ENCODE data around the gene MAEL. TPM values are rescaled to one million over a fixed set of nuclear protein-coding genes. Genes with fewer than 3 reads are reported as not detected.

The MAEL gene
- total RNA-seq (not detected in 2 replicates), polyA plus RNA-seq (0.45 TPM in 1 of 2 replicates, not detected in the other)

GRCh38 chr1:166988974-166989515 is at the start of gene MAEL:
Gene MAEL (plus strand): TSS chr1:166989280. CDS start chr1:166989353, 73 bp downstream.
- DNase-seq (ENCODE audit: low spot score) = no peak
- no peaks in the 10 kb centered on the region for H3K4me1 ChIP-seq (ENCODE audit: insufficient read depth)
- no peaks in the 10 kb centered on the region for H4K20me1 ChIP-seq (ENCODE audit: insufficient read depth, poor library complexity, severe bottlenecking)
- H3K79me2 ChIP-seq = no peaks in the 10 kb centered on the region
- H3K9me2 ChIP-seq (replicated peaks; ENCODE audit: insufficient read depth) = no peaks in the 10 kb centered on the region
- no peak within 1 kb of the TSS for H3K4me3 ChIP-seq
- no peak within 1 kb of the TSS for H3K4me2 ChIP-seq
- TF ChIP-seq EZH2phosphoT487 (IDR thresholded peaks at IDR 0.05; ENCODE audit: low read depth, severe bottlenecking, unreplicated experiment) = no peak
- TF ChIP-seq, protein P1, sequence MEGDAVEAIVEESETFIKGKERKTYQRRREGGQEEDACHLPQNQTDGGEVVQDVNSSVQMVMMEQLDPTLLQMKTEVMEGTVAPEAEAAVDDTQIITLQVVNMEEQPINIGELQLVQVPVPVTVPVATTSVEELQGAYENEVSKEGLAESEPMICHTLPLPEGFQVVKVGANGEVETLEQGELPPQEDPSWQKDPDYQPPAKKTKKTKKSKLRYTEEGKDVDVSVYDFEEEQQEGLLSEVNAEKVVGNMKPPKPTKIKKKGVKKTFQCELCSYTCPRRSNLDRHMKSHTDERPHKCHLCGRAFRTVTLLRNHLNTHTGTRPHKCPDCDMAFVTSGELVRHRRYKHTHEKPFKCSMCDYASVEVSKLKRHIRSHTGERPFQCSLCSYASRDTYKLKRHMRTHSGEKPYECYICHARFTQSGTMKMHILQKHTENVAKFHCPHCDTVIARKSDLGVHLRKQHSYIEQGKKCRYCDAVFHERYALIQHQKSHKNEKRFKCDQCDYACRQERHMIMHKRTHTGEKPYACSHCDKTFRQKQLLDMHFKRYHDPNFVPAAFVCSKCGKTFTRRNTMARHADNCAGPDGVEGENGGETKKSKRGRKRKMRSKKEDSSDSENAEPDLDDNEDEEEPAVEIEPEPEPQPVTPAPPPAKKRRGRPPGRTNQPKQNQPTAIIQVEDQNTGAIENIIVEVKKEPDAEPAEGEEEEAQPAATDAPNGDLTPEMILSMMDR (IDR thresholded peaks at IDR 0.05; ENCODE audit: poor library complexity) = no peak
- no peak for TF ChIP-seq EZH2 (IDR thresholded peaks at IDR 0.05; ENCODE audit: borderline replicate concordance)
- H3K27me3 ChIP-seq = no peaks in the 10 kb centered on the region
- H3K27ac ChIP-seq = no peak within 1 kb of the TSS
- 97% methylated on average over 45 of the region's 45 CpGs for WGBS (ENCODE audit: low lambda C conversion rate, missing lambda C conversion rate)
- no peaks in the 10 kb centered on the region for H3K36me3 ChIP-seq (replicated peaks; ENCODE audit: insufficient read depth, low read depth)
- no peak within 1 kb of the TSS for H2AFZ ChIP-seq
- no peaks in the 10 kb centered on the region for H3K9me3 ChIP-seq (ENCODE audit: low read depth)

DNA sequence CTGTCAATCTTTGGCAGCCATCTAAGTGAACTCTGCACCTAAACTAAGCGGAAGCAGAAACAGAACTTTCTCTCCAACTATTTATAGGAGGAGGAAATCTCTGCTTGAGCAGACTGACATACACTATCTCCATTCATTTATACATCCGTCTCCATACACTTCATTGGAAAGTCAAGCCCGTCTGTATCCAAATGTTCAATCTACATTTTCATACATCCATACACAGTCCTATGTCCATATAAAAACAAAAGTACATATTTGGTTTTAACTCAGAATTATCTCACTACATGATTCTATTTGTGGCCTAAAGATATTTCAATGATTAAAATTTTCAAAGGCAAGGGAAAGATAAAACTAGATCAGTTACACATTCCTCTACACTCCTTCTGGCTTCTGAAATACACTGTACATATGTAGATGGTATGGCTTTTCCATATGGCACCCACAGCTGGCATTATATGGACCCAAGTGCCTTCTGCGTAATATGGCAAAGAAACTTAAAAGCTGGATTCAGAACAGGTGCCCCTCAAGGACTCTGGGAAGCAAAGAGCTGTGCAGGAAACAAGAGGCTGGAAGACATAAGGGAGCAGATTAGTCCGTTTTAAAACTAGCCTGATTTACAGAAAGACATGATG is 49.2 kb upstream of the MAEL start:
- 89% methylated on average over 5 of the region's 5 CpGs for WGBS (ENCODE audit: low lambda C conversion rate, missing lambda C conversion rate)
- Histone ChIP-seq H3K36me3 (replicated peaks; ENCODE audit: insufficient read depth, low read depth) (no peaks in the 10 kb centered on the region), H3K9me2 (replicated peaks; ENCODE audit: insufficient read depth) (no peaks in the 10 kb centered on the region), H3K27me3 (peaks cover 9% of the 10 kb centered on the region), H3K4me3 (no peak overlapping the region), H3K9me3 (ENCODE audit: low read depth) (no peaks in the 10 kb centered on the region), H3K27ac (no peak overlapping the region), H3K79me2 (no peaks in the 10 kb centered on the region), H3K4me1 (ENCODE audit: insufficient read depth) (no peaks in the 10 kb centered on the region), H2AFZ (no peak overlapping the region), H3K4me2 (no peak overlapping the region), H4K20me1 (ENCODE audit: insufficient read depth, poor library complexity, severe bottlenecking) (no peaks in the 10 kb centered on the region)
- DNase-seq (ENCODE audit: low spot score) = no peak
- TF ChIP-seq EZH2 (IDR thresholded peaks at IDR 0.05; ENCODE audit: borderline replicate concordance) = no peak
- no peak for TF ChIP-seq EZH2phosphoT487 (IDR thresholded peaks at IDR 0.05; ENCODE audit: low read depth, severe bottlenecking, unreplicated experiment)
- TF ChIP-seq, protein P1 (IDR thresholded peaks at IDR 0.05; ENCODE audit: poor library complexity) = no peak

DNA sequence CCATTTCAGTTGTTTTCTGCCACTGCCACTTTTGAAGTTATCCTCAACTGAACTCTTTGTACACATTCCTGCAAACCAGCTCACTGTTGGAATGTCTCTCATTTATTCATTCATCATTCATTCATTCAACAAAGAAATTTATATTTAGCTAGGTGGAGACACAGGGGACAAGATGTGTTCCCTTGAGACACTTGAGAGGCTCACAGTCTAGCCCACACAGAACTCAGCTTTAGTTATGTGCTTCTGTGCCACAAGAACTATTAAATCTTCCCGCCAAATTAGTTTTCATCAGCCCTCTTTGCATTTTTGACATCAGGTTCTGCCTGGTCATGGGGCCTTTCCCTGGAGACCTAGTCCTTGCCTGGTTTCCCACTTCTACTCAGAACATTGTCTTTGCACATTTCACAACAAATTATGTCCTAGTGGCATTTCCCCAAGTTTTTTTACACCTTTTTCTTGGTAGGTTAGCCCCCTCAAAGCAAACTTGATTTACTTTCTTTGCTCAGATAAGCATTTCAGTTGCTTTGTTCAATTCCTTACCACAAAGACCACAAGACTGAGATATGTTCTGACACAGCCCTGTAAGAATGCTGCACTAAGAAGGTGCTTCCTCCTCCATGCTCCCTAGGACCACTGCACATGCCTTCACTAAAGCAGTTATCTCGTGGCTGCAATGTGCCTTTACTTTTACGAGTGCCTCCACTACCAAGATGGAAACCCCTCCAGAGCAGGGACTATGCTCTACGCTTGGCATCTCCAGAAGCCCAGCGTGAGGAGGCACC is 44.7 kb upstream of the MAEL start:
- TF ChIP-seq EZH2 (IDR thresholded peaks at IDR 0.05; ENCODE audit: borderline replicate concordance) (no peak), EZH2phosphoT487 (IDR thresholded peaks at IDR 0.05; ENCODE audit: low read depth, severe bottlenecking, unreplicated experiment) (no peak)
- TF ChIP-seq, protein P1 (IDR thresholded peaks at IDR 0.05; ENCODE audit: poor library complexity) = no peak
- DNase-seq (ENCODE audit: low spot score) = no peak
- peaks cover 46% of the 10 kb centered on the region for H3K27me3 ChIP-seq
- H3K4me2 ChIP-seq = no peak overlapping the region
- H3K4me1 ChIP-seq (ENCODE audit: insufficient read depth) = no peaks in the 10 kb centered on the region
- no peak overlapping the region for H3K4me3 ChIP-seq
- H3K9me3 ChIP-seq (ENCODE audit: low read depth) = no peaks in the 10 kb centered on the region
- no peaks in the 10 kb centered on the region for H3K36me3 ChIP-seq (replicated peaks; ENCODE audit: insufficient read depth, low read depth)
- WGBS (ENCODE audit: low lambda C conversion rate, missing lambda C conversion rate) = 78% methylated on average over 5 of the region's 5 CpGs
- no peak overlapping the region for H2AFZ ChIP-seq
- H4K20me1 ChIP-seq (ENCODE audit: insufficient read depth, poor library complexity, severe bottlenecking) = no peaks in the 10 kb centered on the region
- H3K79me2 ChIP-seq = no peaks in the 10 kb centered on the region
- H3K27ac ChIP-seq = no peak overlapping the region
- H3K9me2 ChIP-seq (replicated peaks; ENCODE audit: insufficient read depth) = no peaks in the 10 kb centered on the region
